HEK293T (cell line): ENCODE measurements around the gene PSMB1.
A peak's percentile ranks its signal among the peaks of the same experiment; 100 is the strongest.

ENCODE experiments used
- CTCF ChIA-PET: fragments of 350-600 bp; formaldehyde crosslinking; extraction: SDS; loops from one replicate; lab custom pipeline; 2021; ENCODE audit warnings: antibody characterized with exemption, inconsistent platforms; lab: Yijun Ruan, JAX
- POLR2A ChIA-PET: fragments of 350-600 bp; formaldehyde crosslinking; extraction: SDS; loops from one replicate; lab custom pipeline; 2020; ENCODE audit warnings: antibody characterized with exemption, inconsistent platforms; lab: Yijun Ruan, JAX
- DNase-seq: peaks from one replicate; pipeline ENCODE4 v3.0.0; 2012; ENCODE audit warnings: mixed read lengths; ENCODE audit errors: extremely low spot score
- ARNT ChIP-seq: fragments of 450-650 bp; IDR thresholded peaks from 2 replicates; pipeline ENCODE4 v1.6.1; 2017; ENCODE audit warnings: mild to moderate bottlenecking
- BHLHE40 ChIP-seq: fragments of 450-650 bp; IDR thresholded peaks from 2 replicates; pipeline ENCODE4 v1.6.1; 2016; ENCODE audit warnings: mild to moderate bottlenecking, moderate library complexity, borderline replicate concordance
- CTBP1 ChIP-seq: fragments of 450-650 bp; IDR thresholded peaks from 2 replicates; pipeline ENCODE4 v1.6.1; 2016; ENCODE audit warnings: borderline replicate concordance
- ELF4 ChIP-seq: fragments of 450-650 bp; IDR thresholded peaks from 2 replicates; pipeline ENCODE4 v1.6.1; 2017; ENCODE audit warnings: antibody characterized with exemption
- FOXA1 ChIP-seq: fragments of 450-650 bp; IDR thresholded peaks from 2 replicates; pipeline ENCODE4 v1.6.1; 2016; ENCODE audit warnings: mild to moderate bottlenecking
- FOXK2 ChIP-seq: fragments of 450-650 bp; IDR thresholded peaks from 2 replicates; pipeline ENCODE4 v1.6.1; 2016; ENCODE audit warnings: mild to moderate bottlenecking
- FOXM1 ChIP-seq: fragments of 450-650 bp; IDR thresholded peaks from 2 replicates; pipeline ENCODE4 v1.6.1; 2017; ENCODE audit warnings: mild to moderate bottlenecking, borderline replicate concordance
- HDGF ChIP-seq: fragments of 450-650 bp; IDR thresholded peaks from 2 replicates; pipeline ENCODE4 v1.6.1; 2017; ENCODE audit warnings: antibody characterized with exemption, borderline replicate concordance
- L3MBTL2 ChIP-seq: fragments of 450-650 bp; conservative IDR thresholded peaks from 2 replicates; pipeline ENCODE4 v1.6.1; 2016; ENCODE audit warnings: mild to moderate bottlenecking
- LEF1 ChIP-seq: fragments of 450-650 bp; IDR thresholded peaks from 2 replicates; pipeline ENCODE4 v1.6.1; 2017; ENCODE audit warnings: mild to moderate bottlenecking, borderline replicate concordance
- NFRKB ChIP-seq: fragments of 450-650 bp; IDR thresholded peaks from 2 replicates; pipeline ENCODE4 v1.6.1; 2016; ENCODE audit warnings: mild to moderate bottlenecking, moderate library complexity
- SP1 ChIP-seq: fragments of 450-650 bp; IDR thresholded peaks from 2 replicates; pipeline ENCODE4 v1.6.1; 2017
- SUZ12 ChIP-seq: fragments of 450-650 bp; IDR thresholded peaks from 2 replicates; pipeline ENCODE4 v1.6.1; 2016; ENCODE audit warnings: mild to moderate bottlenecking
- TARDBP ChIP-seq: fragments of 450-650 bp; IDR thresholded peaks from 2 replicates; pipeline ENCODE4 v1.6.1; 2016
- ZNF384 ChIP-seq: fragments of 450-650 bp; IDR thresholded peaks from 2 replicates; pipeline ENCODE4 v1.6.1; 2016
- TF ChIP-seq, protein P1 (sequence below): fragments of 450-650 bp; IDR thresholded peaks from 2 replicates; pipeline ENCODE4 v1.6.1; 2016

PSMB1 gene

DNA sequence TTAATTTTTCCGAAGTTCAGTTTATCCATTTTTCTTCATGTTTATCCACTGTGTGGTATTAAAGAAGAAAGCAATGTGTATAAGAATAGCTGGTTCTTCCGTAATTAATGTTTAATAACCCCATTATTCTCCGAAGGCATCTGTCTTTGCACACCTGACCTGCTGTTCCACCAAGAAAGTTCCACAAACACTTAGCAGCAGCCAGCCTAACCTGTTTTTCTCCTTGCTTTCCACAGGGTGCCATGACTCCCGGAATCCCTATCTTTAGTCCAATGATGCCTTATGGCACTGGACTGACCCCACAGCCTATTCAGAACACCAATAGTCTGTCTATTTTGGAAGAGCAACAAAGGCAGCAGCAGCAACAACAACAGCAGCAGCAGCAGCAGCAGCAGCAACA, 8.4 kb upstream of the PSMB1 start:
- TF ChIP-seq ELF4, result no peak
- TF ChIP-seq FOXK2, result no peak
- TF ChIP-seq FOXA1, result no peak
- no peak for TF ChIP-seq SUZ12
- TF ChIP-seq NFRKB, result no peak
- TF ChIP-seq, protein P1, sequence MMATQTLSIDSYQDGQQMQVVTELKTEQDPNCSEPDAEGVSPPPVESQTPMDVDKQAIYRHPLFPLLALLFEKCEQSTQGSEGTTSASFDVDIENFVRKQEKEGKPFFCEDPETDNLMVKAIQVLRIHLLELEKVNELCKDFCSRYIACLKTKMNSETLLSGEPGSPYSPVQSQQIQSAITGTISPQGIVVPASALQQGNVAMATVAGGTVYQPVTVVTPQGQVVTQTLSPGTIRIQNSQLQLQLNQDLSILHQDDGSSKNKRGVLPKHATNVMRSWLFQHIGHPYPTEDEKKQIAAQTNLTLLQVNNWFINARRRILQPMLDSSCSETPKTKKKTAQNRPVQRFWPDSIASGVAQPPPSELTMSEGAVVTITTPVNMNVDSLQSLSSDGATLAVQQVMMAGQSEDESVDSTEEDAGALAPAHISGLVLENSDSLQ, result no peak
- TF ChIP-seq L3MBTL2, result no peak
- TF ChIP-seq ARNT, result no peak
- no peak for TF ChIP-seq TARDBP
- no peak for TF ChIP-seq SP1
- no peak for TF ChIP-seq FOXM1
- no peak for TF ChIP-seq ZNF384
- no peak for TF ChIP-seq LEF1
- ChIA-PET POLR2A (no interaction called here), CTCF (no interaction called here)
- no peak for DNase-seq

DNA sequence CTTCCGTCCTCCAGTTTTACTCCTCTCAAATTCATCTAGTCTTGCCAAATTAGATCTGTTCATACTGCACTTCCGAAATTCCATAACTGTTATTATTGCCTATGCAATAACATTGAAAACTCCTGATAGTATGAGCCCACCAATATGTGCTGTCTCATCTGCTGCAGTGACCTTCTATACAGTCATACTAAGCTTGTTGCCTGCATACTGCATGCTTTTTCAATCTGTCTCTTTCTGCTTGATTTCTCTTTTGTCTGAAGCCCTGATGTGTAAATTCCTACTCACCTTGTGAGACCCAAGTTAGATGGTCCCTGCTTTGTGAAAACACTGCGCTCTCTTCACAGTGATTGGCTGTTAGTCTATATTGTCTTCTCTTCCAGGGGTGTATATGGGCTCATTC, 2.2 kb upstream of the PSMB1 start:
- no peak for DNase-seq
- TF ChIP-seq ELF4 (no peak), ZNF384 (no peak), ARNT (no peak), SP1 (no peak), FOXK2 (no peak), FOXA1 (no peak), HDGF (no peak)
- ChIA-PET POLR2A (interaction anchor here (1.1 kb wide), 1 partner anchor 29 kb away, joined by 3 read pairs; the partner anchor contains the start of gene PDCD2), CTCF (no interaction called here)

DNA sequence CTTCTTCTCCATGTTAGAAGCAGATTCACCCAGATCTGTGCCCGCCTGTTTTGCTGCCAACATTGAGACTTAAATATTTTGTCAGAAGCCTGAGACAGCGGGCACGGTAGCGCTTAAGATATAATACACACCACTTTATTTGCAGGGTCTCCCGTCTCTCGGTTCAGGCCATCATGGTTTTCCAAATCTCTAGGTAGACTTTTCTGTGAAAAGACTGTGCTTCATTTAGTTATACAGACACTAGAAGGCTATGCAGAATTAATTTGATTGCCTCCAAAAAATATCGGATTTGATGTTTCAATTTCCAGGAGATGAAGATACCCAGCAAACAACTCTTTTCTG, 1.7 kb upstream of the PSMB1 start:
- POLR2A ChIA-PET, result interaction anchor here (1.1 kb wide), 1 partner anchor 29 kb away, joined by 3 read pairs; the partner anchor contains the start of gene PDCD2
- CTCF ChIA-PET, result no interaction called here
- no peak for DNase-seq
- TF ChIP-seq SUZ12 (no peak), L3MBTL2 (no peak), ZNF384 (no peak), CTBP1 (no peak), FOXM1 (no peak), NFRKB (no peak)
- TF ChIP-seq, protein P1, result no peak

DNA sequence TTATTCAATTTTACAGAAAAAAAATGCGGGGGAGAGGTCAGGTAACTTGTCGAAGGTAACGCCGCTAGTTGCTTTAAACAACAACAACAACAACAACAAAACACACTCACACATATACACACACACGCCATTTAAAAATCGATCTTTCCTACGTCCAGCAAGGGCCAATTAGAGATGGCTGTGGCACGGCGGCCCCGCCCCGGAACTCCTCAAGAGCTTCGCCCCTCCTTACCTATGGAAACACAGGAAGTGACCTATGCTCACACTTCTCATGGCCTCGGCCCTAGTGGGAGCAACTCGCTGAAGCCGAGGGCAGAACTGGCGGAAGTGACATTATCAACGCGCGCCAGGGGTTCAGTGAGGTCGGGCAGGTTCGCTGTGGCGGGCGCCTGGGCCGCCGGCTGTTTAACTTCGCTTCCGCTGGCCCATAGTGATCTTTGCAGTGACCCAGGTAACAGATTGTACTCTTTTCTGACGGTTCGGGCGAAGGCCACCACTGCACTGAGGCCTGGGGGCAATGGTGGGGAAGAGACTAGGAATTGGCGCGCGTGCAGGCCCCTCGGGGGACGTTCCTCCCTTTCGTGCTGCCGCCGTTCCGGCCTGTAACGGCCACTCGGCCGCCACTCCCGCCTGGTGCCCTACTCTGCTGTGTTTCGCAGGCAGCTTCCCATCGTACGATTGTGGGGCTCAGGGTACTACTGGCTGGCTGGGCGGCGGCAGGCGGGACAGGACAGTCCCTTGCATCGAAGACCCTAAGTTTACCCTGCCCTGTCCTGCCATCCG, 1.1 kb upstream of the PSMB1 start, which contains the start of gene TBP:
TSS of gene TBP (plus strand) at position 357 of the 783 bp plus-strand sequence. CDS start 2,661 bp downstream, outside the sequence.
- CTCF ChIA-PET, result no interaction called here
- peak; percentile 98 for DNase-seq
- POLR2A ChIA-PET, result interaction anchor here (0.7 to 1.9 kb wide), 8 partner anchors 8 to 802 kb away, joined by 3 to 17 read pairs (median 3); partner anchors contain the start of gene PDCD2
- TF ChIP-seq FOXK2 (peak; percentile 75; the same call in 1 of the 2 replicates), SP1 (no peak), ELF4 (peak; percentile 90)

DNA sequence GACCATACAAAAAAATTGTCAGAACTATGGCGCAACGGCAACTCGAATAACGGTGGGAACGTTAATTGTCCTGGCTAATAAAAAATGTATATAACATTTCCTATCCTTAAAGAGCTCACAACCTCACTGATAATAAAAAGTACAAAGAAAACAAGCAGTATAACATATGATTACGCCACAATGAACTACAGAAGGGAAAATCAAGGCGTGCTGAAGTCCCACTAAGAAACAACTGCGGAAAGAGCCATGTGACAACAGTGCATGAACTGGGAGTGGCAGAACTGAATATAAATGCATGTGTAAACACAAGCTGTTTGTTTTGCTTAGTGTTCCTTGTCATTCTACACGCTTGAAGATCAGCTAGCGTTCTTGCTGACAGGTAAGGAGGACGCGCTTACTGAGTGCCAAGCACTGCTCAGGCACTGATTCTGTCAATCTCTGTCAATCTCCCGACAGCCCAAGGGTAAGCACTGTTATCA, 466 bp upstream of the PSMB1 start:
- DNase-seq, result peak; percentile 26
- ChIA-PET CTCF (no interaction called here), POLR2A (interaction anchor here (0.7 to 2.6 kb wide), 10 partner anchors 9 to 802 kb away, joined by 3 to 17 read pairs (median 3); partner anchors contain the start of genes DYNLT2, ERMARD and PDCD2)
- TF ChIP-seq SUZ12 (no peak), ARNT (no peak), LEF1 (no peak), TARDBP (no peak), CTBP1 (no peak), FOXM1 (no peak), L3MBTL2 (peak; percentile 51), FOXA1 (no peak)
- TF ChIP-seq, protein P1, result peak; percentile 96

DNA sequence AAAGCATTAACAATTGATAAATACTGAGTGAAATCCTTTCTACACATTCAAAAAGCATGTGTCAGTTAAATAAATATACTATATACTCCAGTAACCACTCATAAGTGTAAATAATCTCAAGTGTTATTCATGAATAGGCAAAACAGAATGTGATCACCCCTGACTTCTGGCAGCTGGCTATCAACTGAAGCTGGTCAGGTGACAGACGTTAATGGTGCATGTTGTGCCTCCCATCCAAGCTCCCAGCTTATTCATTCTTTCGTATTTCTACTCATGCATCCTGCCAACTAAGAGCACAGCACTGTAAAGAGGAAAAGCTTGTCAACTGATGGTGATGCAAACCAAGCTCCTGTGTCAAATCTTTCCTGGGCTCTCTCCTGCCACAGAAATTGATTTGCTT, 7.7 kb downstream of the PSMB1 start:
- POLR2A ChIA-PET, result no interaction called here
- DNase-seq, result no peak
- no peak for TF ChIP-seq TARDBP
- TF ChIP-seq SUZ12, result no peak
- no peak for TF ChIP-seq ZNF384
- no peak for TF ChIP-seq BHLHE40
- no peak for TF ChIP-seq CTBP1
- no peak for TF ChIP-seq FOXM1
- TF ChIP-seq FOXA1, result no peak
- TF ChIP-seq ELF4, result no peak
- no peak for TF ChIP-seq HDGF
- TF ChIP-seq SP1, result no peak
- TF ChIP-seq ARNT, result no peak
- no peak for TF ChIP-seq LEF1
- TF ChIP-seq FOXK2, result no peak
- TF ChIP-seq NFRKB, result no peak
- no peak for TF ChIP-seq L3MBTL2
- TF ChIP-seq, protein P1, result no peak
- CTCF ChIA-PET, result no interaction called here
